Activated CD4-positive, CD25-positive, alpha-beta regulatory T cell (primary cell): ENCODE measurements around the gene OXLD1.

Source experiments
- DNase-seq, 4 experiments: peaks; one replicate each; lab custom pipeline; 2025; lab: John Stamatoyannopoulos, UW

The OXLD1 gene

GRCh38 chr17:81702934-81703746 lies 36.7 kb upstream of the OXLD1 start, which contains the start of gene MRPL12:
TSS of gene MRPL12 (plus strand) at chr17:81703367. CDS start at chr17:81703502, 135 bp downstream.
- peak; percentile 75 to 81 (median 80) for DNase-seq

DNA sequence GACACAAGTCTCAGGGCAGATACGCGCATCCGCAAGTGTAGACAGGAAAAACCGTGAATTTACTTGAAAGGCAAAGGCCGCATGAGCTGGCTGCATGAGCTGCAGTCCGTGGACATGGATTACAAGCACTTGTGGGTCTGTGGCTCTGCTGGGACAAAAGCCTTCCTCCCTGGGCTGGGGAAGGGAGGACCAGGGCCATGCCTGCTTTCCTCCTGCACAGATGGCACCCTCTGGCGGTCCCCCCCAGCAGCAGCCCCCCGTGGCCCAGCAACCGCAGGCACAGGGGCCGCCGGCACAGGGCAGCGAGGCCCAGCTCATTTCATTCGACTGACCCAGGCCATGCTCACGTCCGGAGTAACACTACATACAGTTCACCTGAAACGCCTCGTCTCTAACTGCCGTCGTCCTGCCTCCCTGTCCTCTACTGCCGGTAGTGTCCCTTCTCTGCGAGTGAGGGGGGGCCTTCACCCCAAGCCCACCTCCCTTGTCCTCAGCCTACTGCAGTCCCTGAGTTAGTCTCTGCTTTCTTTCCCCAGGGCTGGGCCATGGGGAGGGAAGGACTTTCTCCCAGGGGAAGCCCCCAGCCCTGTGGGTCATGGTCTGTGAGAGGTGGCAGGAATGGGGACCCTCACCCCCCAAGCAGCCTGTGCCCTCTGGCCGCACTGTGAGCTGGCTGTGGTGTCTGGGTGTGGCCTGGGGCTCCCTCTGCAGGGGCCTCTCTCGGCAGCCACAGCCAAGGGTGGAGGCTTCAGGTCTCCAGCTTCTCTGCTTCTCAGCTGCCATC lies 35.1 kb upstream of the OXLD1 start:
- no peak for DNase-seq

GRCh38 chr17:81700353-81701287 lies 34.2 kb upstream of the OXLD1 start:
- DNase-seq = no peak

DNA sequence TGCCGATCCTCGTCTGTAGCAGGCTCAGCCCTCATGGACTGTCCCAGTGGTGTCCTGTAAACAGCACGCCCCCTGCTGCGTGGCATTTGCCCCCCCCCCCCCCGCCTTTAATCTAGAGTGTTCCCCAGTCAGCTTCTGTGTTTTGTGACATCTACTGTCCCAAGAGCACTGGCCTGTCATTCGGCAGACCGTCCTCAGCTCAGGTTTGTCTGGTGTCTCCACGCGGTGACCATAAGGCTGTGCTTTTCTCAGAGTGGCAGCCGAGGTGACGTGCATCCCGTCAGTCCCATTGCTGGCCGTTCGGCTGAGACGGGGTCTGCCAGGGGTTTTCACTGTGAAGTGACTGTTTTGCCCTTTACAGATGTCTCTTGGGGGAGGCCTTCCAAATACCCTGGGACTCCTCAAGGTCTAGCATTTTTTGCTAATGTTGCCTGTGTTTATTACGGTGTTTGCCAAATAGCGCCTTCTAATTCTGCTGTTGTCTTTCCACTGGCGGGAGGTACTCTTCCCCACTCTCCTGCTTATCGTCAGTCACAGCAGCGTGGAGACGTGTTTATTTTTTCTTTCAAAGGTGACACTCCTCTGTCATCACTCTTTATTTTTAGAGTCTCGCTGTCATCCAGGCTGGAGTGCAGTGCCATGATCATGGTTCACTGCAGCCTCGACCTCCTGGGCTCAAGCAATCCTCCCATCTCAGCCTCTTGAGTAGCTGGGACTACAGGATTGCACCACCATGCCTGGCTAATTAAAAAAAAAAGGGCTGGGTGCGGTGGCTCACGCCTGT lies 31.0 kb upstream of the OXLD1 start:
- DNase-seq = no peak

DNA sequence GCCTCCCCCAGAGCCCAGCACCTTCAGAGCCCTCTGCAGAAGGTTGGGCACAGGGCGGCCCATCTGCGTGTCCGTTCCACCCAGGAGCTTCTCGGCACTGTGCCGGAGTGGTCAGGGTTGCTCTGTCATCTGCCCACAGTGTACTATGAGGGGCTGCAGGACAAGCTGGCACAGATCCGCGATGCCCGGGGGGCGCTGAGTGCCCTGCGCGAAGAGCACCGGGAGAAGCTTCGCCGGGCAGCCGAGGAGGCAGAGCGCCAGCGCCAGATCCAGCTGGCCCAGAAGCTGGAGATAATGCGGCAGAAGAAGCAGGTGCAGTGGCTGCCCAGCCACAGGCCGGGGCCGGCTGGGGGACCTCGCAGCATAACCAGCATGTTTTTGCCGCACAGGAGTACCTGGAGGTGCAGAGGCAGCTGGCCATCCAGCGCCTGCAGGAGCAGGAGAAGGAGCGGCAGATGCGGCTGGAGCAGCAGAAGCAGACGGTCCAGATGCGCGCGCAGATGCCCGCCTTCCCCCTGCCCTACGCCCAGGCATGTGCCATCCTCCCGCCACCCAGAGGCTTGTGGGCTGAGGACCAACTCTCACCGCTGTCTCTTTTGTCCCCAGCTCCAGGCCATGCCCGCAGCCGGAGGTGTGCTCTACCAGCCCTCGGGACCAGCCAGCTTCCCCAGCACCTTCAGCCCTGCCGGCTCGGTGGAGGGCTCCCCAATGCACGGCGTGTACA lies 30.0 kb upstream of the OXLD1 start:
- no peak for DNase-seq

GRCh38 chr17:81695801-81696200 lies 29.4 kb upstream of the OXLD1 start:
- no peak for DNase-seq

DNA sequence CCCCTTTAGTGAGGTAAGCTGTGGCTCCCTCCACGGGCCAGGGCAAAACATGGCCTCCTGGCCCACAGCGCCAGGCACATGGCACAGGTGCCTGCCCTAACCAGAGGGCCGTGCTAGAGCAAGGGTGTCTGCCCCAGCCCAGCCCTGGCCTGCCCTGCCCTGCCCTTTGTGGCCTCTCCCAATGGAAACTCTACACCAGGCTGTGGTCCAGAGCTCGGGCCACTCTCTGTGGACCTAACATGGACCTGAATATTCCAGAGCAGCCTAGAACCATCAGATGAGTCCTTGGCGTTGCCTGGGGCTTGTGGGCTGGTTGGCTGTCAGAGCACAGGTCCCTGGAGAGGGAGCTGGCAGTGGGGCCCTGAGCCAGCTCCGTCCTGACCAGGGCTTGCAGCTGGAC lies 28.8 kb upstream of the OXLD1 start:
- DNase-seq = no peak

DNA sequence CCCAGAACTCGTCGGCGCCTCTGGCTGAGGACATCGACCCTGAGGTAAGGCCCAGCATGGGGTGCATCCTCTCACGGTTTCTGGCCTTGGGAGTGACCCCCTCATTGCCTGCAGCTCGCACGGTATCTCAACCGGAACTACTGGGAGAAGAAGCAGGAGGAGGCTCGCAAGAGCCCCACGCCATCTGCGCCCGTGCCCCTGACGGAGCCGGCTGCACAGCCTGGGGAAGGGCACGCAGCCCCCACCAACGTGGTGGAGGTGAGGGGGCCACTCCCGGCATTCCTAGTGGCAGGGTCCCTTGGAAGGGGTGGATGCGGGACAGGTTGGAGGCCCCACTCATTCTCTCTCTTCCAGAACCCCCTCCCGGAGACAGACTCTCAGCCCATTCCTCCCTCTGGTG lies 28.4 kb upstream of the OXLD1 start:
- DNase-seq = no peak

DNA sequence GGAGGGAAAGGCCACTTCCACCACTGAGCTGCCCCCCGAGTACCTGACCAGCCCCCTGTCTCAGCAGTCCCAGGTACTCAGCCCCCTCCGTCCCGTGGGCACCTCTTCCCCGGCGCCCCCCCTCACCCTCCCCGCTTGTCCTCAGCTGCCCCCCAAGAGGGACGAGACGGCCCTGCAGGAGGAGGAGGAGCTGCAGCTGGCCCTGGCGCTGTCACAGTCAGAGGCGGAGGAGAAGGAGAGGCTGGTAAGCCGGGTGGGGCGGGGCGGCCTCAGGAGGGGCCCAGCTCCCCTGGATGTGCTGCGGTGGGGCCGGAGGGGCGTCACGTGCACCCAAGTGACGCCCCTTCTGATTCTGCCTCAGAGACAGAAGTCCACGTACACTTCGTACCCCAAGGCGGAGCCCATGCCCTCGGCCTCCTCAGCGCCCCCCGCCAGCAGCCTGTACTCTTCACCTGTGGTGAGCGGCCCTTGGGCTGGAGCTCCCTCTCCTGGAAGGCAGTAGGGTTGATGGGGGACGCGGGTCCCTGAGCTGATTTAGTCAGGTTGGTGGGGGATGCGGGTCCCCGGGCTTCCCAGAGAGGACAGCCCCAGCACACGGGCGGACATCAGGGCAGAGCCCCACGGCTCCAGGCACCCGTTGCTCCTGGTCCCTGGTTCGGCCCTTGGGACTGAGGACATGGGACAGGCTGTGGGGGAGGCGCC lies 27.3 kb upstream of the OXLD1 start:
- no peak for DNase-seq

GRCh38 chr17:81691608-81692007 lies 25.2 kb upstream of the OXLD1 start:
- DNase-seq = no peak

DNA sequence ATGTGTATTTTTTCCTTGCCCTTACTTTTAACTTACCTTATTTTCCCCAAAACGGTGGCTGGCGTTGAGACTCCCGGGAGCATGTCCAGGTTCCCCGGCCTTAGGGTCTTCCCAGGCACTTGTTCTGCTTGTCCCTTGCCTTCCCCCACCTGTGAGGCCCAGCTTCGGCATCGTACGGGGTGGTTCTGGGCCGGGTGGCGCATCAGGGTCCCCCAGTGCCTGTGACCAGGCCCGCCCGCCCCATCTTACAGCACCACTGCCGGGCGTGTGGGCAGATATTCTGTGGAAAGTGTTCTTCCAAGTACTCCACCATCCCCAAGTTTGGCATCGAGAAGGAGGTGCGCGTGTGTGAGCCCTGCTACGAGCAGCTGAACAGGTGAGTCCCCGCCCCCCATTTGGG lies 24.8 kb upstream of the OXLD1 start:
- no peak for DNase-seq

DNA sequence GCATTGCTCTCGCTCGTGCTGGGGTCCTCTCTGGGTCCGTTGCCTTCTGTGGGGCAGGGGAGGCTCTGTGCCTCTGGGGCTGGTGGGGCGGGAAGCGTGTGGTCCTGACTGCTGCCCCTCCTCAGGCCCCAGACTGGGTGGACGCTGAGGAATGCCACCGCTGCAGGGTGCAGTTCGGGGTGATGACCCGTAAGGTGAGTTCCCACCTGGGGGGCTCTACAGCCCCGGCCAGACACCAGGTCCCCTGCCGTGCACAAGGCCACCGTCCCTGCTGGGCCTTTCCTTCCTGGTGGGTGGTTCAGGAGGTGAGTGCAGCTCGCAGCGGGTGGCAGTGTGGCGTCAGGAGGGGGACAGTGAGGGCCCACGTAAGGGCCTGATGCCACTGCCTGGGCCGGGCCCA lies 24.1 kb upstream of the OXLD1 start:
- DNase-seq = no peak

- DNase-seq = no peak
Measured at GRCh38 chr17:81690066-81690465, 23.7 kb upstream of the OXLD1 start.

- no peak for DNase-seq
Measured at GRCh38 chr17:81688616-81689015, 22.2 kb upstream of the OXLD1 start.

DNA sequence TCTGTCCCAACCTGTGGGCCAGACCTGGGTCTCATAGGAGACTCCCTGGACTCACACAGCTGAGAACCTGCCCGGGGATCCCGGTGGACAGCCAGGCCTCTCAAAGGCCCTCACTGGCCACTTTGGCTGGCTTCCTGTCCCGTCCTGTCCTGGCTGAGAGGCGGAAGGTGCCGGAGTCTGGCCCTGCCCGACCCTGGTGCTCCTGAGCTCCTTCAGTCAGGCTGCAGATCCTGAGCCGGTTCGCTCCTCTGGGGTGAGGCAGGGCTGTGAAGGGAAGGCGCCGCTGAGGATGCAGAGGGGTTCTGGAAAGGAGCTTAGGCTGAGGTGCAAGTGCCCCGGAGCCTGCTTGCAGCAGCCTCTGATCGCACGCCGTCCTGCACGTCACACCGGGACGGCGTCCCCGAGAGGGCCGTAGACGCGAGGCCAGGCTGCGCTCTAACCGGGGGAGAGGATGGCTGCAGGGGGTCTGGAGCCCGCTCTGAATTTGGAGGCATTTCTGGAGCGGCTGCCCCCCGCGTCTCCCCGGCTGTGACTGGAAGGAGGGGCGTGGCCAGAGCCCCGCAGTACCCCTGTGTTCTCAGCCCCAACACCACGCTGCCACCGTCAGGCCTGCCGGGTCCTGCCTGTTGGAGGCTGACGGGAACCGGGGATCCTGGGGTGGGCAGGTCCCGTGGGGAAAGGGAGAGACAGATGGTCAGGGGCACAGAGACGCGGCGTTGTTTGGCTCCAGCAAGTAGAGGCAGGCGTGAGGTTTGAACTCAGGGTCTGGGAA lies 21.6 kb upstream of the OXLD1 start:
- DNase-seq = no peak

- no peak for DNase-seq
Measured at GRCh38 chr17:81686614-81687013, 20.2 kb upstream of the OXLD1 start.

GRCh38 chr17:81685108-81685507 lies 18.7 kb upstream of the OXLD1 start:
- peak in 2 of 4 experiments; percentile 21 to 32 for DNase-seq

DNA sequence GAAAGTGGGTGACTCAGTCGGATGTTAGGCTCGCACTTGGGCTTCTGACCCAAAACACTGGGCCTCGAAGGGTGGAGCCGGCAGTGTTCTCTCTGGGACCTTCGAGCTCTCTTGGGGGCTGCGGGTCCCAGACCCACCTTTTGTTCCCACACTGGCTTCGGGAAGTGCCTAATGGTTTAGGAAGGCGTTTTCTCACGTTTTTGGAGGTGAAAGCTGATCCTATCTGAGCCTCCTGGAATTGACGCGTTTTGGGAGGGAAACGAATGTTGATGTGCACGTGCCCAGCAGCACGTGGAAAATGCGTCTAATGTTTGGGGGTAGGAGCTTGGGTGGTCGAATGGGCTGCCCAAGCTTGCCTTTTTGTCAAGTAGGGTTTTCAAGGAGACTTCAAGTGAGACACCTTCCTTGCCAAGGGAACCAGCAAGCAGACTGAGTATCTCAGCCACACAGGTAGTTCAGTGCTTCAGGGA lies 18.1 kb upstream of the OXLD1 start:
- DNase-seq = no peak
